ENCODE measurements around the gene MXI1.
A peak's percentile ranks its signal among the peaks of the same experiment; 100 is the strongest.
"Not testable (repeated sequence)": the region's sequence is repeated elsewhere in the genome, so short reads cannot be mapped to it uniquely, and the experiment has no call there.

MXI1 gene

GRCh38 chr10:110317866-110318850, 110.8 kb downstream of the MXI1 start:
- no peak for DNase-seq (ENCODE audit: low read depth)

GRCh38 chr10:110321869-110322620, 114.6 kb downstream of the MXI1 start:
- DNase-seq (ENCODE audit: low read depth): no peak

- peak; percentile 83 for DNase-seq (ENCODE audit: low read depth)
Measured at GRCh38 chr10:110323503-110323902, 116.1 kb downstream of the MXI1 start.

GRCh38 chr10:110324201-110324804, 116.9 kb downstream of the MXI1 start:
- no peak for DNase-seq (ENCODE audit: low read depth)

- no peak for DNase-seq (ENCODE audit: low read depth)
Measured at GRCh38 chr10:110324805-110325280, 117.4 kb downstream of the MXI1 start.

- no peak for DNase-seq (ENCODE audit: low read depth)
Measured at GRCh38 chr10:110326351-110327032, 119.1 kb downstream of the MXI1 start.

- no peak for DNase-seq (ENCODE audit: low read depth)
Measured at GRCh38 chr10:110327262-110327914, 120.0 kb downstream of the MXI1 start.

- no peak for DNase-seq (ENCODE audit: low read depth)
Measured at GRCh38 chr10:110330675-110331074, 123.3 kb downstream of the MXI1 start.

- DNase-seq (ENCODE audit: low read depth): not testable (repeated sequence)
Measured at GRCh38 chr10:110331226-110331795, 123.9 kb downstream of the MXI1 start.

- DNase-seq (ENCODE audit: low read depth): no peak
Measured at GRCh38 chr10:110334061-110334656, 126.8 kb downstream of the MXI1 start.

GRCh38 chr10:110335314-110336064, 128.1 kb downstream of the MXI1 start:
- DNase-seq (ENCODE audit: low read depth): no peak

- peak; percentile 94 for DNase-seq (ENCODE audit: low read depth)
Measured at GRCh38 chr10:110336111-110336721, 128.8 kb downstream of the MXI1 start.

All from HS-5 (cell line).